Activated CD8-positive, alpha-beta memory T cell treated with anti-CD3 and anti-CD28 coated beads for 36 hours (primary cell): ENCODE measurements around the gene FOXL1. TPM values are rescaled to one million over a fixed set of nuclear protein-coding genes. Genes with fewer than 3 reads are reported as not detected.

Experiments
- CTCF ChIA-PET: fragments of 350-600 bp; sonication (Branson Sonifier 250); formaldehyde crosslinking; loops from one replicate; lab custom pipeline; 2021; ENCODE audit warnings: antibody characterized with exemption; lab: Charles Lee
- POLR2A ChIA-PET: fragments of 350-600 bp; sonication (Branson Sonifier 250); formaldehyde crosslinking; loops from one replicate; lab custom pipeline; 2021; ENCODE audit warnings: antibody characterized with exemption; lab: Charles Lee
- total RNA-seq, 2 experiments: library from RNA; stranded (reverse); gene quantifications; one replicate each; pipeline ENCODE4 v1.2.3, GENCODE V29; 2021

The FOXL1 gene
- total RNA-seq, 2 experiments from 2014 or later, result not detected

DNA sequence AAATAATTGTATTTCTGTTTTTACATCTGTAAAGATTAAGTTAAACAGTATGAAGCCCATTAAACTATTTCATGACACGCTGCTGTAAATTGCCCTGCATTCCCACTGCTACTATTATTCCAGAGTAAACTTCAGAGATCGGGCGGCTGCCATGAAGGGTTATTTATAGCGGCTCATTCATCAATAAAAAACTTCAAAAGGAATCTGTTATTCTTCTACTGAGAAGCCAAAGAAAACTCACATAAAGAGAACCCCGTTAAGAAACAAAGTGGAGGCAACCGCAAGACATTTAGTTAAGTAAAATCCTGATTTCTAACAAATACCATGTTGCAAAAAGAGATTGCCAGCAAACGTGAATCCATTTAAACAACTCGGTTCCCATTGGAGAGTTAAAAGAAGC lies 16.4 kb downstream of the FOXL1 start:
- POLR2A ChIA-PET, result no interaction called here
- CTCF ChIA-PET, result interaction anchor here (0.7 kb wide), 1 partner anchor 664 kb away, joined by 3 read pairs; no protein-coding TSS in a partner anchor

DNA sequence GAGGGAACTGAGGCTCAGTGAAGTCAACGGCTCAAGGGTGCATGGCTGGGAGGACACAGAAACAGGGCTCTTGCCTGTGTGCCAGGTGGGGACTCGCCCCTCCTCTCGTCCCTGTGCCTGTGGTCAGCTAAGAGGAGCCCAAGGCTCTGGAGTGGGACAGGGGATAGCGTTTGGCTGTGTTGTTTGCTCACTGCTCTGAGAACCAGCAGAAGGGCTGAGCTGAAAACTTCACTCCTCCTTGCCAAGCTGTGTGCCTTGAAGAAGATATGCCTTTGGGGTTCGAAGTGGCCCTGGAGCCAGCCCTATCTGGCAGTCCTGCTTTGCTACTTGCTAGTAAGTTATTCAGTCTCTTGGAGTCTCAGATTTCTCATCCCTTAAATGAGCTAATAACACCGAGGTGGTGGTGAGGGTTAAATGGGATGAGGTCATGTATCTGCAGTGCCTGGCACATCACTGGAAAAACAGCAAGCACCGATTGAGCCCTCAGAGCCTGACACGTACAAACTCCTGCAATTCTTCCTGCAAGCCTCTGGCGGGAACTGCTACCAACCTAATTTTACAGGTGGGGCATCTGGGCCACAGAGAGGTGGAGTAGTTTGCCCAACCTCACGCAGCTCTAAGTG lies 17.7 kb downstream of the FOXL1 start:
- ChIA-PET CTCF (no interaction called here), POLR2A (no interaction called here)

DNA sequence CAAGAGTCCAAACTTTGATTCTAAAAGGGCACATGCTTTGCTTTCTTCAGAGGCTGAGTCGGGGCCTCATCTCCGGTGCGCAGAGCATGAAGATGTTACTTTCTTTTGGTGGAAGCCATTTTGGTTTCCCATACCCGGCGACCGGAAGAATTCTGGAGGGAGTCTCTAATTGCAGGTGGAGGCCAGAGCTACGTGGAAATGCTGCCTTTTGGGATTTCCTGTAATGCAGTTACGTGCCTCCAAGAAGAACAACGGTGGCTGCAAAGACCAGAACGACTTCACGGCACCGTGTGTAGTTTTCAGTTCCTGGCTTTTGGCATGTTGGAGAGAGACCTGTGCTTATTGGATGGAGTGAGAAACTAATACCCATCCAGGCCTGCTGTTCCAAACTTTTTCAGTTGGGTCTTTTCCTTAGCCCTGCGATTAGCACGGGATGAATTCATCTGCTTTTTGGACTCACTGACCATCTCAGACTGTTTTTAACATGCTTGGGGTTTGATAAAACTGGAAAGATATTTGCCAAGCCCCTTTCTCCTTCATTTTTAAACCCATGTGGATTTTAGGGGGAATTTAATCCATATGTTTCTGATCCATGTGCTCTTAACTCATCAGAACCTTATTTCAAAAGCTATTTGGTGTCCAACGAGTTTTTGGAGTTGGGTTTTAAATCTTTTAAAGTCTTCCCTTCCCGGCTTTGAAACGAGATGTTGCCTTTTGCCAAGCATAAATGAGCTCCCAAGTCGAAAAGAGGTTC lies 19.0 kb downstream of the FOXL1 start:
- ChIA-PET POLR2A (no interaction called here), CTCF (no interaction called here)

DNA sequence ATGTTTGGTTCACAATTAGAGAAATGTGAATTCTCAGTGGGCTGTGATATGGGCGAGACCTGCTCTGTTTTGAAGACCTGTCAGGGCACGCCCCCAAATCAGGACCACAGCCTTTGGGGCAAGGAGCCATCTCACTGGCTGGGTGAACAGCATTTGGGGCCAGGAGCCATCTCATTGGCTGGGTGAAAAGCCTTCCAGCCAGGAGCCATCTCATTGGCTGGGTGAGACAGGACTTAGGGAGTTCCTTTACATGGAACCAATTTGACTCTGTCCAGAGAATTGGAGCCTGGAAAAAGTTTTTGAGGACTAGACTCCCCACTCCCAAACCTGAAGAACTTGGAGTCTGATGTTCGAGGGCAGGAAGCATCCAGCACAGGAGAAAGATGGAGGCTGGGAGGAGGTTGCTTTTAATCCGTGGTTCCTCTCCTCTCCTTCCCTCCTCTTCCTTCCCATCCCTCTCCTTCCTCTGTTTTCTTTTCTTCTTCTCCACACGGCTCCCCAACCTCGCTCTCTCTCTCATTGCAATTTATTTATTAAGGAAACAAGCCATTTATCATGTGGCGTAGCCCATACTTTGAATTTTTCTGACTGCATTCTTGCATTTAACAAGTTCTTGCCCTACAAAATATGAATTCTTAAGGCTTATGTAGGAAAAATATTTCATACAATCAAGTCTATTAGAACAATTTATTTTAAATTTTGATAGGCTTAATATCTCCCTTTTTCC lies 19.7 kb downstream of the FOXL1 start:
- CTCF ChIA-PET, result no interaction called here
- POLR2A ChIA-PET, result no interaction called here

DNA sequence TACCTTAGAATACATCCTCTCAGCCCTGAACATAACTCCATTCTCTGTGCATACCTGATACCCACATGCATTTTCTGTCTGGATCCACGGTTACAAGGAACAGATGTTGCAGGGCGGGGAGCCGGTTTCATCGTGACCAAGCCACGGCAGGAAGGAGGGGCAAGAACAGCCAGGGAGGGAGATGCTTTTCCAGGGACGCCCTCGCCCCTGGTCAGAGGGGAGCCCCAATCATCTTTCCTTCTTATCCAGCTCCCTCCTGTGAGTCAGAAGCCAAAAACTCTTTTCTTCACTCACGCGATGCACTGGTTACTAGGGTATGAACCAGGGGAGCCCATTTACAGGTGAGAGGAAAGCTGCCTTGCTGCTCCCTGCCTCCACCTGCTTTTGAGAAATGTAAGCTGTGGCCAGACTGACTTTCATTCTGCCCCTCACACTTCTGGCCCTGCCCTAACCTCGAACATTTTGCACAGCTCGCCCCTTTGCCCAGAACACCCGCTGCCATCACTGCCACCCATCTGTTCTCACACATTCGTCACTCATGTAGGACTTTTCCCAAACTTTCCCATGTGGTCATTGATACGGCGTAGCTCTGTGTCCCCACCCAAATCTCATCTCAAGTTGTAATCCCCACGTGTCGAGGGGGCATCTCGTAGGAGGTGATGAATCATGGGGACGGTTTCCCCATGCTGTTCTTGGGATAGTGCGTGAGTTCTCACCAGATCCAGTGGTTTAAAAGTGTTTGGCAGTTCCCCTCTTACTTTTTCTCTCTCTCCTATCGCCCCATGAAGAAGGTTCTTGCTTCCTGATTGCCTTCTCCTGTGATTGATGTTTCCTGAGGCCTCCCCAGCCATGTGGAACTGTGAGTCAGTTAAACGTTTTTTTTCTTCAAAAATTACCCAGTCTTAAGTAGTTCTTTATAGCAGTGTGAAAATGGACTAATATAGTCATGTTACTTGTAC lies 20.5 kb downstream of the FOXL1 start:
- CTCF ChIA-PET, result no interaction called here

DNA sequence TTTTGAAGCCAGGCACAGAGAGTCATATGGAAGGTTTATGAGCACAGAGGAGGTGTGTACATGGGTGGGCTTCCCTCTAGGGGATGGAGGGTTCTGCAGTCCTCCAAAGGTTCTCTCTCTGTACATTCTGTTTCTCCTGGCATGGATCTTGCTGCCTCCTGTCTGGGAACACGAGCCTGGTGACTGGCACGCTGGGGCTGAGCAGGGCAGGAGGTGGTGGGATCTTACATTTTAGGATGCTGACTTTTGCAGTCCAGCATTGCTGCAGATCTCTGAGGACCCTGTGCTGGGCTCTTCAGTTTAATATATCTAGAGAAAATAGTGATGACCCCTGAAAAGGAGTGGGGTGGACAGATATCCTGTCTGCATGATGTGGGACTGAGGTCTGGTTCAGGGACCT lies 23.0 kb downstream of the FOXL1 start:
- POLR2A ChIA-PET, result no interaction called here
- CTCF ChIA-PET, result no interaction called here

More for the DNA sequence above, 20.5 kb downstream of the FOXL1 start:
- POLR2A ChIA-PET, result no interaction called here

DNA sequence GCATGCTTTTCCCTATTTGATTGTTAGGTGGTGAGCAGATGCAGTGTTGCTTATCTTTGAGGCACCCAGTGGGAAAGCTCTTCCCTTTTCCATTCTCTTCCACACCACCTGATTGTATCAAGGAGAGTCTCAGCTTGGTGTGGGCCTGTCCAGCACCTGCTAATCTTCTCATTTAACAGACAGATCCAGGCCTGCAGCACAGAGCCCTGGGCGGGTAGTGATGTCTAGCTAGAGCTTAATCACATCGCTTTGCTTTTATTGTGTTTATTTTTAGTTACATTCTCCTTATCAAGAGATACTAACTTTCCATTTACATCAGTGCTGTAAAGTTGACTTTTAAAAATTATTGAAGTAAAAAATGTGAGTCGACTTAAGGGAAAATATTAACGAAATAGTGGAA lies 24.2 kb downstream of the FOXL1 start:
- ChIA-PET CTCF (no interaction called here), POLR2A (no interaction called here)

DNA sequence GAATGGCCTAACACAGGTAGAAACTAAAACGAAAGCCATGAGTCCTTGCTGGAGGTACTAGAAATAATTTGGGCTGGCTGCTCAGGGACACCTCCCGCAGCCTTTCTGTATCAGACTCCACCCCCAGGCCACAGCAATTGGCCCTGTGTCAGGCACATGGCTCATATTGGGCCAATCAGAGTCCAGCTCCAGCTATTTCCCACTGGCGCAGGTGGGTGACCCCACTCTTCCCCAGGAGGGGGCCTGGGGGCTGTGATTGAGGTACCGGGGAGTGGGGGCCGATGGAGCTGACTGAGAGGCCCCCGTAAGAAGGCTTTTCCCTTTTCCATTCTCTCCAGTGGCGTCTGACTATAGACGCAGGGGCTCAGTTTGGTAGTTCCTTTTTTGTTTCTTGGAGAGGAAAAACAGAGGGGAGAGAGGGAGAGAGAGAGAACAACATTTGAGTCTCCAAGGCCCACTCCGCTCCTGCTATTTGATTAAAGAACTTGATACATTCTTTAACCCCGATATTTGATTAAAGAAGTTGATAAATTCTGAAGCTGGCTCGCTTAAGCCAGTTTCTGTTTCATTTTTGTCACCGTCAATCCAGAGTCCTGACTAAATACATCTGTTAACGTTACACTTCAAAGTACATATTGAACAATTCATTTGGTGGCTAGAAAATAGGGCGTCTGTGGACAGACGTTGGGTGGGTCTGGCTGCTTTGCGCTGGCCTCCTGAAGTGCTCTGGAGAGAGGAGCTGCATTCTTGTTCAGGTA lies 26.3 kb downstream of the FOXL1 start:
- CTCF ChIA-PET, result no interaction called here
- POLR2A ChIA-PET, result no interaction called here

DNA sequence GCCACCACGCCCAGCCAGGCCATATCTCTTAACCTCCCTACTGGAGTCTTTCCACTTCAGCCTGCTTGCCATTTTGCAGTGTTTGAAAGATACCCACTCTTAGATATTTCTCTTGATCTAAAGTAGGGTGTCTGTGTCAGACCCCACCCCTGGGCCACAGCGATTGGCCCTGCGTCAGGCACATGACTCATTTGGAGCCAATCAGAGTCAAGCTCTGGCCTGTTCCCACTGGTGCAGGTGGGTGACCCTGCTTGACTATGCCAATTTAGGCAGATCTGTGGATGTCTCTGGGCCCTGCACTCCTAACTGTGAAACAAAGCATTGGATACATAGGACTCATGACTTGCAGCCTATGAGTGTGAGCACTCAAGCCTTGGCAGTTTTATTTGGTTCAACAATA lies 27.6 kb downstream of the FOXL1 start:
- CTCF ChIA-PET, result no interaction called here

DNA sequence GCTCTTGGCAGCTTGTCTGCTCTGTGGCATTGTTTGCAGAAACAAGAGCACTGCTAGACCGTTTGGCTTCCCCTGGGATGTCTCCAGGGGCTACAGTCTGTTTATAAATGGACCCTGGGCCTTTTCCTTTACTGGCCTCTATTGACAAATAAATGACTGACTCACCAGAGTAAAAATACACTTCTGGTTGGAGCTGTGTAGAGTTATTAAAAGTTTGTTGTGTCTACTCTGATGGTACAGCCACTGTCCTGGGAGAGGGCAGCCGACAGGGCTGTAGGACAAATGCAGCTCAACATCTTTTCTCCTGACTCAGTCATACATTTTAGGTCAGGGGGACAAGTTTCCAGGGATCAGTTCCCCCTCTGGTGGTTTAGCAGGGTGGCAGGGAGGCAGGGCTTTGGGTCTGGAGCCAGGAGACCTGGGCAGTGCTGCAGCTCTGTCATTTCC lies 30.0 kb downstream of the FOXL1 start:
- ChIA-PET CTCF (no interaction called here), POLR2A (no interaction called here)

More for the DNA sequence above, 27.6 kb downstream of the FOXL1 start:
- POLR2A ChIA-PET, result no interaction called here

DNA sequence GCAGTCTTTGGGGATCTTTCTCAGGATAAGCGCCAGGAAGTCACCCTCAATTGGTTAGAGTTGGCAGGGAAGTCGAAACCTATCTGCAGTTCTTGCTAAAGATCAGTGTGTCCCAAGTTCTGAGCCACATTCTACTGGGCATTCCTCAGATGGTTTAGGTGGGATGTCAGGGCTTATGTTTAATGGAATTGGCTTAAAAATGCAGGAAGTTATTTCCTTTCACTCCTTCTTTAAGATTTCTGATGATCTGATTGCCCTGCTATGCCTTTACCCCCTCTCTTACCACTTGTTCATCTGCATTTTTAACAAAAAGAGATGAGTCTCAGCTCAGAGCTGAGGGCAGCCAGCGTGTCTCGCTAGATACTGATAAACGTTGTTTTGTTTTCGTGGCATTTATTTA lies 30.8 kb downstream of the FOXL1 start:
- POLR2A ChIA-PET, result no interaction called here

DNA sequence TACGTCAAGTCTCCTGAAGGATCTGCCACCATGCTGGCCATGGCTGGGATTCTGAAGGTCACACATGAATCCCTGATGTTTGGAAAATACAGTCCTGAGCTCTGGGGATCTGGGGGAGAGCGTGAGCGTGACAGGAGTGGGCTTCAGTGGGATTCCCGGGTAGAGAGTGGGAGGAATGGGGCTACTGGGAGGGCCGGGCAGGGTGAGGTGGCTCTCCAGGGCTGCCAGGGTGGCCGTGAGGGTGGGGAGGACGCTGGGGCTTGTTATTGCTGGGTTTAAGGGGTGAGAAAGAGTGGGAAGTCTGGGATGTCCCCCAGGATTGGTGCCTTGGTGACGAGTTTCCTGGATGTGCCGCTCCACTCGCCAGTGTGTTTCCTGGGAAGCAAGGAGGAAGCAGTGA lies 31.3 kb downstream of the FOXL1 start:
- ChIA-PET CTCF (no interaction called here), POLR2A (no interaction called here)

More for the DNA sequence above, 30.8 kb downstream of the FOXL1 start:
- CTCF ChIA-PET, result no interaction called here

DNA sequence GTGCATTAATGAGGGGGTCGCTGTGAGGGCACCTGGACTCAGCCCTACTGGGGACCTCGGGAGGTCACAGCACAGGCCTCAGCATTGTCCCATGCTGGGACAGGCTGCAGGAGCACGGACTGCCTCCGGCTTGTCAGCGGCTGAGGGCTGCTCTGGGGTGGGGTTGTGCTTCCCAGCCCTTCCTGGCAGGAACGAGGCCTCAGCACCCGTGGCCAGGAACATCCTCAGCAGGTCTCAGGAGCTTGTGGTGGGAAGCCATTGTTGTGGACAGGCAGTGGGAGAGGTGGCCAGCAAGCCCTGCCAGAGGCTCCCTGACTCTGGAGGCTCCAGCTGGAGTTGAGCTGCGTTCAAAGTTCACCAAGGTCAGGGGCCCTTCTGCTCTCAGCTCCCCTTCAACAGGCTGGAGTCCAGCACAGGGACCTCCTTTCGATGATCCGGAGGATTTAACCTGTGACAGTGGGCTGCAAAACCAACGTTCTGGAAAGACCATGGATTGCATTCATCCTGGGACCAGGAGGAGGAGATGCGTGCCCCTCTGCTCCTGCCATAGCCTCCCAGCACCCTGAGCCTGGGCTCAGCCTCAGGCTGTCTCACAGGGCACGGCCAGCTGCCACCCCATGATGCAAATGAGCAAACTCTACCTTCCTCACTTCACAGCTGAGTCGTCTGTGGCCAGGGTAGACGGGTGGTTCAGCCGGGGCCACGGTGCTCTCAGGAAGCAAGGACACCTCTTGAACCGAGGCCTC lies 32.6 kb downstream of the FOXL1 start:
- ChIA-PET POLR2A (no interaction called here), CTCF (no interaction called here)

DNA sequence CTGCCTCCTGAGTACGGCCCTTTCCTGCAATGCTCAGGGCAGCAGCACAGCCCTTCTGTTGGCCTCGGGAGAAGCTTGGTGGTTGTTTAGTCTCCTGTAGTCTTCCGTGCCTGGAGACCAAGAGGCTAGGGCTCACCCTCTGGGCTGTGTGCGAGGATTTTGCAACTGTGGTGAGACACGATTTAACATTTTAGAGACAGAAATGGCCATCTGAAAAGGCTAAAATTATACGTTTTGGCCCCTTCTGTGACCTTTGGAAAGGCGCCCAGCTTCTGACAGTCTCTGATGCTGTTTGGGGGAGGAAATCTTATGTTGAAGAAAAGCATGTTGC lies 33.1 kb downstream of the FOXL1 start:
- CTCF ChIA-PET, result no interaction called here
- POLR2A ChIA-PET, result no interaction called here

DNA sequence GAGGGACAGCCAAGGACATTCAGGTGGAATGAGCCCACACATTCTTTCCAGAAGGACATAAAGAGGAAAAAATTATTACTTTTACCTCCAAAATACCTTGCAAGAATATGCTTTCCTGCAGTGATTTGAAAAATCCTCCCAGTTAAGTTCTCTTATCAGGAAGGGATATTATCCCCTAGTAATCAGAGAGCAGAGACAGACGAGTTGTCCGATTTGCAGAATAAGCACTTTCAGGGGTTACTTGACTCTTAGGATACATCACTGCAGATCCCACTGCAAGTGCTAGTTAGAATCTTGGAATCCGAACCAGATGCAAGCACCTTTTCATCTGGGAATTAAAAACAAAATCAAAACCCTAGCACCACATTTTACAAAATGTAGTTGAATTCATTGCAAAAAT lies 33.6 kb downstream of the FOXL1 start:
- ChIA-PET CTCF (no interaction called here), POLR2A (no interaction called here)

DNA sequence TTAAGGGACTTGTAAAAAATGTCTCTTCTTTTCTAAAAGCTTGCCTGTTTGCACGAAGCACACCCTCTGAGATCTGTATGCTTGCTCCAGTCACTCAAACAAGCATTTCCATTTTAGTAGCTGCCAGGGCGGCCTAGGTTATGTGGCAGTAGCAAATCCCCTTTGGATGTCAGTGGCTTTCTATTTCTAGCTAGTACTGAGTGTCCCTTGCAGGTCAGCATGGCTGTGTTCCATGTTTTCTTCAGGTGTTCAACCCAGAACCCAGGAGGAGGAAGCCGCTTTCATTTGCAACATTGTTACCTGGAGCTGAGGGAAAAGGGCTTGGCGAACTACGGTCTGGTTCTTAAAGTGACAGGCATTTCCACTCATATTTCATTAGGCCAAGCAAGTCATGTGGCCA lies 36.4 kb downstream of the FOXL1 start:
- CTCF ChIA-PET, result no interaction called here
- POLR2A ChIA-PET, result no interaction called here

DNA sequence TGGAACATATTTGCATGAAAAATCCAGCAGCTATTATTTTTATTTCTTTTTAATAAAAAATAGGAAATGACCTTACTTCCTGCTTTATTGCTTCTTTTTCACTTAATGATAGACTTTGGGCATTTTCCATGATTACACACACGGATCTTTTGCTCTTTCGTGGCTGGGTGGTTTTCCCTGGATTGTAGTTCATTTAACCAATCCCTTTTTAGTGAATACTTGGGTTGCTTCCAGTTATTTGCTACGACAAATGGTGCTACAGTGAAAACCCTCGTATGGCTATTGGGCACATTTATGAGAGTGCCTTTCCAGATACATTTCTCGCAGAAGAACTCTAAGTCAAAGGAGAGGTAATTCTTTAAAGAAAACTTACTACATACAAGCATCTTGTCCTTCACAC lies 38.6 kb downstream of the FOXL1 start:
- ChIA-PET POLR2A (no interaction called here), CTCF (no interaction called here)
